K562 (cell line): ENCODE results near the gene FOXD4. TPM values are rescaled to one million over a fixed set of nuclear protein-coding genes. Genes with fewer than 3 reads are reported as not detected.
A peak's percentile ranks its signal among the peaks of the same experiment; 100 is the strongest.
"Not testable (repeated sequence)": the region's sequence is repeated elsewhere in the genome, so short reads cannot be mapped to it uniquely, and the experiment has no call there.

Source experiments
- ATAC-seq: fragments of 200-7000 bp; cut with Tn5 transposase; 3 replicates; pipeline ENCODE4 v1.9.1; 2020; ENCODE audit warnings: moderate library complexity
- BruUV-seq: library from RNA; stranded (reverse); fragments of 400-500 nt; replicated peaks from 2 replicates; lab custom pipeline; 2021; lab: Mats Ljungman, UMichigan
- CTCF ChIA-PET: fragments of 300-600 bp; formaldehyde crosslinking; extraction: SDS; loops from one replicate; lab custom pipeline; 2021; ENCODE audit warnings: low intra/inter-chr PET ratio; lab: Yijun Ruan, JAX
- POLR2A ChIA-PET: fragments of 300-600, 350-650 bp; sonication (Branson Sonifier 250); formaldehyde crosslinking; extraction: SDS; loops from one replicate; lab custom pipeline; 2021; ENCODE audit warnings: antibody characterized with exemption, inconsistent platforms; lab: Yijun Ruan, JAX
- DNase-seq, 4 experiments: peaks; one replicate each; pipeline versions ENCODE4 v3.0.0 to v3.0.0-alpha.2; 2011 to 2018; ENCODE audit warnings: low spot score in 3 of 4, mixed read lengths in 3 of 4; ENCODE audit errors: extremely low read depth in 1 of 4
- FAIRE-seq: peaks from 2 replicates; lab custom pipeline; 2011; peaks lifted over from hg19 to GRCh38; lab: Jason Lieb, UNC
- H2AFZ ChIP-seq: 2 replicates; pipeline ENCODE4 v1.6.0; 2011; ENCODE audit warnings: low read depth, low read length, control low read depth, inconsistent platforms
- H3K27ac ChIP-seq: fragments of 200-600 bp; 3 replicates; pipeline ENCODE4 v1.8.0; 2011; ENCODE audit warnings: low read depth, mild to moderate bottlenecking, control low read depth, inconsistent platforms, low read length, moderate library complexity, mixed read lengths; ENCODE audit errors: extremely low read depth
- H3K27me3 ChIP-seq, 2 experiments: fragments of 300-600 bp in 1 of 2; 2 replicates in 1 of 2; 3 replicates in 1 of 2; pipeline versions ENCODE4 v1.6.0 to v1.8.0; 2011; ENCODE audit warnings: inconsistent platforms in 2 of 2, low read length in 2 of 2, mild to moderate bottlenecking in 1 of 2, mixed read lengths in 1 of 2, moderate library complexity in 1 of 2; ENCODE audit not compliant: control insufficient read depth in 2 of 2, insufficient read depth in 2 of 2
- H3K36me3 ChIP-seq: fragments of 300-600 bp; 3 replicates; pipeline ENCODE4 v1.8.0; 2011; ENCODE audit warnings: mild to moderate bottlenecking, low read length, inconsistent platforms; ENCODE audit not compliant: control insufficient read depth, insufficient read depth
- H3K4me1 ChIP-seq, 2 experiments: fragments of 200-600 bp in 1 of 2; replicated peaks in 1 of 2; 2 replicates in 1 of 2; 3 replicates in 1 of 2; pipeline versions ENCODE4 v1.5.1 to v1.8.0; 2011; ENCODE audit warnings: inconsistent platforms in 2 of 2, low read length in 2 of 2, mild to moderate bottlenecking in 1 of 2, mixed read lengths in 1 of 2, moderate library complexity in 1 of 2; ENCODE audit not compliant: control insufficient read depth in 2 of 2, insufficient read depth in 2 of 2
- H3K4me2 ChIP-seq: 2 replicates; pipeline ENCODE4 v1.6.1; 2011; ENCODE audit warnings: low read length, control low read depth, inconsistent platforms, mixed read lengths; ENCODE audit not compliant: insufficient read depth
- H3K4me3 ChIP-seq: fragments of 200-600 bp; sonication (generic), shearing (Covaris generic); 2 replicates; pipeline ENCODE4 v1.5.1; 2016; ENCODE audit warnings: control low read depth, inconsistent platforms
- H3K79me2 ChIP-seq: fragments of 200-600 bp; 3 replicates; pipeline ENCODE4 v1.8.0; 2011; ENCODE audit warnings: low read length, inconsistent platforms; ENCODE audit not compliant: control insufficient read depth, insufficient read depth
- H3K9ac ChIP-seq, 2 experiments: 2 replicates each; pipeline versions ENCODE4 v1.6.0 to v1.6.1; 2011; ENCODE audit warnings: low read depth in 2 of 2, low read length in 2 of 2, control low read depth in 1 of 2, inconsistent platforms in 1 of 2, mild to moderate bottlenecking in 1 of 2, mixed read lengths in 1 of 2; ENCODE audit not compliant: insufficient read depth in 1 of 2
- H3K9me1 ChIP-seq: one replicate; pipeline ENCODE4 v1.6.0; 2011; ENCODE audit warnings: inconsistent platforms, mild to moderate bottlenecking, low read length, moderate library complexity; ENCODE audit not compliant: control insufficient read depth, insufficient read depth
- H3K9me3 ChIP-seq: replicated peaks from 2 replicates; pipeline ENCODE4 v1.5.1; 2011; ENCODE audit warnings: low read depth, low read length, inconsistent platforms; ENCODE audit not compliant: control insufficient read depth, insufficient read depth
- H4K20me1 ChIP-seq: replicated peaks from 2 replicates; pipeline ENCODE4 v1.6.1; 2011; ENCODE audit warnings: low read length, inconsistent platforms, mixed read lengths; ENCODE audit not compliant: control insufficient read depth, insufficient read depth
- ARID1B ChIP-seq: fragments of 450-650 bp; IDR thresholded peaks from 2 replicates; pipeline ENCODE4 v1.6.1; 2016; ENCODE audit warnings: antibody characterized with exemption, mild to moderate bottlenecking, inconsistent platforms
- ARNT ChIP-seq, 2 experiments: fragments of 450-650 bp; IDR thresholded peaks; 2 replicates each; pipeline ENCODE4 v1.6.1; 2016; ENCODE audit warnings: mild to moderate bottlenecking in 1 of 2
- CBFA2T2 ChIP-seq: fragments of 450-650 bp; conservative IDR thresholded peaks from 2 replicates; pipeline ENCODE4 v1.6.1; 2017; ENCODE audit warnings: mild to moderate bottlenecking
- CBFA2T3 ChIP-seq: fragments of 450-650 bp; IDR thresholded peaks from 2 replicates; pipeline ENCODE4 v1.6.1; 2017
- DPF2 ChIP-seq: fragments of 450-650 bp; IDR thresholded peaks from 2 replicates; pipeline ENCODE4 v1.6.1; 2016
- ETV1 ChIP-seq: fragments of 450-650 bp; conservative IDR thresholded peaks from 2 replicates; pipeline ENCODE4 v1.6.1; 2016; ENCODE audit warnings: missing genetic modification characterization, control low read depth, low read depth, missing compliant biosample characterization
- HDAC1 ChIP-seq, 2 experiments: fragments of 450-650 bp; IDR thresholded peaks; 2 replicates each; pipeline ENCODE4 v1.6.1; 2016 to 2017; ENCODE audit warnings: inconsistent platforms in 1 of 2, mild to moderate bottlenecking in 1 of 2, moderate library complexity in 1 of 2
- HDAC2 ChIP-seq: fragments of 450-650 bp; IDR thresholded peaks from 2 replicates; pipeline ENCODE4 v1.6.1; 2016; ENCODE audit warnings: mild to moderate bottlenecking
- KDM1A ChIP-seq, 2 experiments: fragments of 450-650 bp; IDR thresholded peaks; 2 replicates each; pipeline ENCODE4 v1.6.1; 2016; ENCODE audit warnings: mild to moderate bottlenecking in 2 of 2
- LEF1 ChIP-seq: fragments of 450-650 bp; IDR thresholded peaks from 2 replicates; pipeline ENCODE4 v1.6.1; 2016; ENCODE audit warnings: mild to moderate bottlenecking
- MEIS2 ChIP-seq: fragments of 450-650 bp; IDR thresholded peaks from 2 replicates; pipeline ENCODE4 v1.6.1; 2014; ENCODE audit warnings: mild to moderate bottlenecking; ENCODE audit not compliant: partially characterized antibody
- MTA2 ChIP-seq: fragments of 450-650 bp; IDR thresholded peaks from 2 replicates; pipeline ENCODE4 v1.6.1; 2016; ENCODE audit warnings: low read depth
- MTA3 ChIP-seq: fragments of 450-650 bp; formaldehyde crosslinking; IDR thresholded peaks from 2 replicates; pipeline ENCODE4 v1.6.1; 2017; ENCODE audit warnings: mild to moderate bottlenecking, borderline replicate concordance
- NCOR1 ChIP-seq: fragments of 450-650 bp; IDR thresholded peaks from 2 replicates; pipeline ENCODE4 v1.6.1; 2016; ENCODE audit warnings: mild to moderate bottlenecking, moderate library complexity
- NFIC ChIP-seq: fragments of 450-650 bp; IDR thresholded peaks from 2 replicates; pipeline ENCODE4 v1.6.1; 2017; ENCODE audit warnings: mild to moderate bottlenecking, inconsistent platforms
- PKNOX1 ChIP-seq: fragments of 450-650 bp; IDR thresholded peaks from 2 replicates; pipeline ENCODE4 v1.6.1; 2016
- SMAD4 ChIP-seq: fragments of 250-450 bp; sonication (Bioruptor Pico); conservative IDR thresholded peaks from 2 replicates; pipeline ENCODE4 v1.8.0; 2021; ENCODE audit warnings: inconsistent platforms, mild to moderate bottlenecking, moderate library complexity
- SMARCA4 ChIP-seq: fragments of 450-650 bp; IDR thresholded peaks from 2 replicates; pipeline ENCODE4 v1.6.1; 2016
- SMARCC2 ChIP-seq: fragments of 450-650 bp; IDR thresholded peaks from 2 replicates; pipeline ENCODE4 v1.6.1; 2017; ENCODE audit warnings: antibody characterized with exemption, moderate library complexity, mild to moderate bottlenecking, low read depth
- SMARCE1 ChIP-seq: fragments of 450-650 bp; IDR thresholded peaks from 2 replicates; pipeline ENCODE4 v1.7.1; 2016; ENCODE audit warnings: mild to moderate bottlenecking
- SOX6 ChIP-seq: fragments of 450-650 bp; IDR thresholded peaks from 2 replicates; pipeline ENCODE4 v1.6.1; 2014; ENCODE audit warnings: mild to moderate bottlenecking
- TAL1 ChIP-seq: fragments of 450-650 bp; IDR thresholded peaks from 2 replicates; pipeline ENCODE4 v1.6.1; 2016; ENCODE audit warnings: mild to moderate bottlenecking
- TCF3 ChIP-seq: sonication (generic); formaldehyde crosslinking; IDR thresholded peaks from 2 replicates; pipeline ENCODE4 v1.4.0; 2020; ENCODE audit warnings: mild to moderate bottlenecking, missing genetic modification reagents
- TEAD4 ChIP-seq, 2 experiments: sonication (generic) in 1 of 2; formaldehyde crosslinking in 1 of 2; IDR thresholded peaks; 2 replicates each; pipeline versions ENCODE4 v1.6.1 to v1.8.0; 2012 to 2022; ENCODE audit warnings: borderline replicate concordance in 1 of 2, inconsistent platforms in 1 of 2, low read length in 1 of 2, mild to moderate bottlenecking in 1 of 2, missing genetic modification reagents in 1 of 2
- TRIM24 ChIP-seq, 2 experiments: fragments of 450-650 bp; IDR thresholded peaks; 2 replicates each; pipeline ENCODE4 v1.6.1; 2016
- VEZF1 ChIP-seq: fragments of 200-800 bp; sonication (Bioruptor generic); IDR thresholded peaks from 2 replicates; pipeline ENCODE4 v1.6.1; 2017; ENCODE audit warnings: missing genetic modification characterization, missing compliant biosample characterization
- WGBS: fragments of 100-300 bp; shearing (Covaris generic); methylation state at CpG from one replicate; pipeline ENCODE4 v1.1.6; 2016; ENCODE audit warnings: low coverage, mixed read lengths; ENCODE audit not compliant: insufficient coverage; ENCODE audit errors: missing lambda C conversion rate; 5-methylcytosine and 5-hydroxymethylcytosine counted together
- in situ Hi-C: fragments of 300-500 bp; cut with MboI; formaldehyde crosslinking; loops from 4 replicates; pipeline ENCODE4 v1.15.0; 2018; ENCODE audit warnings: inconsistent platforms, mixed read lengths
- intact Hi-C: fragments of 100-400 bp; cut with micrococcal nuclease; formaldehyde crosslinking; loops from 2 replicates; pipeline ENCODE4 v1.14.2; 2022
- polyA plus RNA-seq, 8 experiments: library from polyadenylated mRNA; depleted of rRNA in 4 of 8; stranded (reverse) in 5 of 8; unstranded in 3 of 8; fragments of >200 nt; fragmentation: Nextera tagmentation in 2 of 8; fragmentation: Illumina TruSeq in 1 of 8; extraction: Ambion mirVana in 2 of 8; extraction: Trizol in 1 of 8; gene quantifications; 2 replicates each; pipeline versions ENCODE4 v1.2.1 to v1.2.3, GENCODE V29; 2011 to 2014; ENCODE audit warnings: inconsistent platforms in 1 of 8, missing spikeins in 1 of 8
- total RNA-seq, 7 experiments: library from RNA; depleted of rRNA in 6 of 7; stranded (reverse); fragments of >200 nt in 6 of 7; fragmentation: Illumina TruSeq in 2 of 7; extraction: Trizol in 2 of 7; gene quantifications; 2 replicates each; pipeline versions ENCODE4 v1.2.1 to v1.2.3, GENCODE V29; 2011 to 2021; ENCODE audit warnings: low replicate concordance in 1 of 7

The FOXD4 gene
- total and polyA plus RNA-seq, 9 of the 15 experiments (the other 6 are each of a cell fraction or from before 2014, with no cell fraction given) = 0.06 to 1.0 (median 0.53) TPM; not detected in 1

GRCh38 chr9:94992-95391 is 23.2 kb downstream of the FOXD4 start:
- TF ChIP-seq SMAD4 (CRISPR knock-in tag) (peak; percentile 57), DPF2 (peak; percentile 90), HDAC1 (IDR thresholded peaks at IDR 0.05) (peak in 1 of 2 experiments; percentile 41; a peak in 1 of 4 replicates), TAL1 (peak; percentile 82), ARID1B (peak; percentile 92), CBFA2T3 (peak; percentile 76), PKNOX1 (0 out of 2 replicates have a peak, but pooled peaks have one; percentile 9), ARNT (IDR thresholded peaks at IDR 0.05) (peak in 1 of 2 experiments; percentile 61; a peak in 1 of 4 replicates), MEIS2 (peak; percentile 26), SOX6 (peak; percentile 34; the same call in 1 of the 2 replicates), TEAD4 (IDR thresholded peaks at IDR 0.05; ENCODE audit: low read length) (peak; percentile 12; the same call in 1 of the 2 replicates), LEF1 (peak; percentile 85), SMARCC2 (0 out of 2 replicates have a peak, but pooled peaks have one; percentile 32), TCF3 (CRISPR knock-in tag) (peak; percentile 68), TRIM24 (IDR thresholded peaks at IDR 0.05) (peak; percentile 18 to 52; a peak in 2 of 4 replicates), ETV1 (tag) (peak; percentile 28; the same call in 1 of the 2 replicates), SMARCE1 (peak; percentile 79), NCOR1 (peak; percentile 73), MTA2 (peak; percentile 79), MTA3 (0 out of 2 replicates have a peak, but pooled peaks have one; percentile 17), VEZF1 (CRISPR knock-in tag) (peak; percentile 21; the same call in 1 of the 2 replicates), NFIC (peak; percentile 46; the same call in 1 of the 2 replicates), HDAC2 (0 out of 2 replicates have a peak, but pooled peaks have one; percentile 19), SMARCA4 (peak; percentile 83), KDM1A (IDR thresholded peaks at IDR 0.05) (peak in 1 of 2 experiments; percentile 21; a peak in 1 of 4 replicates), CBFA2T2 (peak; percentile 71; the same call in 1 of the 2 replicates)
- in situ Hi-C loops; intact Hi-C loops; BruUV-seq; H3K9me3 ChIP-seq; H3K79me2 ChIP-seq; H3K9me1 ChIP-seq; H3K4me1 ChIP-seq; H3K9ac ChIP-seq; H4K20me1 ChIP-seq; CTCF ChIA-PET; H3K4me3 ChIP-seq; H3K4me2 ChIP-seq; FAIRE-seq; H3K36me3 ChIP-seq; H3K27me3 ChIP-seq; POLR2A ChIA-PET; TF ChIP-seq TEAD4 (CRISPR knock-in tag; IDR thresholded peaks at IDR 0.05; ENCODE audit: borderline replicate concordance): not testable (repeated sequence)
- H2AFZ ChIP-seq = peak overlapping the region; percentile 45; the same call in 1 of the 2 replicates
- DNase-seq (peak in 1 of 4 experiments; percentile 56), ATAC-seq (peak; percentile 95)
- WGBS = 0% methylated on average over 1 of the region's 4 CpGs
- H3K27ac ChIP-seq = peak overlapping the region; percentile 61; the same call in 1 of the 3 replicates
